Mucosa of descending colon (tissue), 3 donors: ENCODE data around the gene MTUS2. TPM values are rescaled to one million over a fixed set of nuclear protein-coding genes. Genes with fewer than 3 reads are reported as not detected.

Experiments used
- ATAC-seq: fragments of 200-7000 bp; cut with Tn5 transposase; one replicate; pipeline ENCODE4 v1.9.1; 2020; ENCODE audit warnings: mild to moderate bottlenecking, moderate library complexity
- DNase-seq, 3 donors: peaks; one replicate each; pipeline ENCODE4 v3.0.0-alpha.2; 2020
- H3K36me3 ChIP-seq: fragments of 200-600 bp; one replicate; pipeline ENCODE4 v1.8.0; 2021; ENCODE audit warnings: low read depth, mild to moderate bottlenecking
- H3K4me1 ChIP-seq: fragments of 200-600 bp; one replicate; pipeline ENCODE4 v1.8.0; 2021; ENCODE audit warnings: low read depth, mild to moderate bottlenecking
- H3K4me3 ChIP-seq: fragments of 200-600 bp; one replicate; pipeline ENCODE4 v1.8.0; 2021; ENCODE audit warnings: mild to moderate bottlenecking
- H3K9me3 ChIP-seq: fragments of 200-600 bp; one replicate; pipeline ENCODE4 v1.8.0; 2021; ENCODE audit warnings: mild to moderate bottlenecking
- CTCF ChIP-seq: fragments of 200-600 bp; IDR thresholded peaks from one replicate; pipeline ENCODE4 v1.8.0; 2022; ENCODE audit warnings: antibody characterized with exemption, mild to moderate bottlenecking
- intact Hi-C, 2 donors: fragments of 100-400 bp; cut with DNase I in 1 of 2; cut with micrococcal nuclease in 1 of 2; formaldehyde crosslinking; loops; one replicate each; pipeline versions ENCODE4 v1.11.0 to v1.11.1; 2022; cut with DNase I, micrococcal nuclease
- total RNA-seq, 3 donors: library from RNA; stranded (reverse); fragmentation: NEBNext Ultra II Directional in 2 of 3; extraction: Animal tissue kit (Norgen Biotek cat#: 25700) in 2 of 3; gene quantifications; one replicate each; pipeline versions ENCODE4 v1.2.1 to v1.2.4, GENCODE V29; 2021 to 2023
- donor health status: DM: no; HTN: no; CAD: no; lungs with moderate emphysema.
- donor health status: DM: no; HTN: no; CAD: no.
- donor health status: DM: no; HTN: yes; CAD: no.

Gene MTUS2
- total RNA-seq, 3 donors from 2014 or later: 0.09 to 0.85 (median 0.60) TPM

GRCh38 chr13:29101409-29101808, 281.3 kb downstream of the MTUS2 start:
- no peaks in the 10 kb centered on the region for H3K9me3 ChIP-seq

GRCh38 chr13:29101905-29102304, 281.8 kb downstream of the MTUS2 start:
- H3K36me3 ChIP-seq: no peaks in the 10 kb centered on the region
- no peaks in the 10 kb centered on the region for H3K9me3 ChIP-seq
- no peak overlapping the region for H3K4me3 ChIP-seq
- no peaks in the 10 kb centered on the region for H3K4me1 ChIP-seq
- intact Hi-C loops: no loop called here
- ATAC-seq (no peak), DNase-seq (no peak)
- TF ChIP-seq CTCF: no peak

More at GRCh38 chr13:29101409-29101808, 281.3 kb downstream of the MTUS2 start:
- DNase-seq (no peak), ATAC-seq (no peak)
- Histone ChIP-seq H3K4me3 (no peak overlapping the region), H3K36me3 (no peaks in the 10 kb centered on the region), H3K4me1 (no peaks in the 10 kb centered on the region)
- intact Hi-C loops: no loop called here
- no peak for TF ChIP-seq CTCF

GRCh38 chr13:29103065-29103800, 283.1 kb downstream of the MTUS2 start:
- H3K36me3 ChIP-seq: no peaks in the 10 kb centered on the region
- H3K4me3 ChIP-seq: no peak overlapping the region
- no peaks in the 10 kb centered on the region for H3K9me3 ChIP-seq

GRCh38 chr13:29104461-29104860, 284.3 kb downstream of the MTUS2 start:
- TF ChIP-seq CTCF: no peak
- ATAC-seq (no peak), DNase-seq (no peak)
- intact Hi-C loops: no loop called here
- Histone ChIP-seq H3K4me1 (no peaks in the 10 kb centered on the region), H3K36me3 (no peaks in the 10 kb centered on the region), H3K9me3 (no peaks in the 10 kb centered on the region), H3K4me3 (no peak overlapping the region)

More at GRCh38 chr13:29103065-29103800, 283.1 kb downstream of the MTUS2 start:
- intact Hi-C loops: no loop called here
- H3K4me1 ChIP-seq: no peaks in the 10 kb centered on the region
- DNase-seq (no peak), ATAC-seq (no peak)
- TF ChIP-seq CTCF: no peak

GRCh38 chr13:29105779-29106178, 285.6 kb downstream of the MTUS2 start:
- Histone ChIP-seq H3K36me3 (no peaks in the 10 kb centered on the region), H3K4me3 (no peak overlapping the region), H3K9me3 (no peaks in the 10 kb centered on the region), H3K4me1 (no peaks in the 10 kb centered on the region)
- ATAC-seq: no peak
- no peak for DNase-seq
- TF ChIP-seq CTCF: no peak
- intact Hi-C loops: no loop called here
